ENCODE measurements around the gene CCDC175.

GRCh38 chr14:59582161-59582560 is 5.5 kb upstream of the CCDC175 start:
- TF ChIP-seq POLR2A (IDR thresholded peaks at IDR 0.05; ENCODE audit: extremely low read depth, insufficient read length) (no peak), CTCF (IDR thresholded peaks at IDR 0.05; ENCODE audit: low read depth, low read length) (no peak), MYC (IDR thresholded peaks at IDR 0.05; ENCODE audit: low read depth, low read length) (no peak), MAX (IDR thresholded peaks at IDR 0.05; ENCODE audit: low read depth, low read length) (no peak)
